Mucosa of rectum (tissue), 2 donors: ENCODE measurements around the gene THSD4.

Experiments
- H3K27ac ChIP-seq, 2 donors: one replicate each; pipeline ENCODE4 v1.7.0; 2013; ENCODE audit warnings: inconsistent platforms in 2 of 2, low read depth in 2 of 2, low read length in 2 of 2
- H3K27me3 ChIP-seq, 2 donors: one replicate each; pipeline ENCODE4 v1.7.0; 2013; ENCODE audit warnings: low read length in 2 of 2; ENCODE audit not compliant: control insufficient read depth in 2 of 2, insufficient read depth in 2 of 2
- H3K36me3 ChIP-seq, 2 donors: one replicate each; pipeline ENCODE4 v1.7.0; 2013; ENCODE audit warnings: low read length in 2 of 2; ENCODE audit not compliant: control insufficient read depth in 2 of 2, insufficient read depth in 2 of 2
- H3K4me1 ChIP-seq, 2 donors: one replicate each; pipeline ENCODE4 v1.7.0; 2013; ENCODE audit warnings: low read length in 2 of 2, mild to moderate bottlenecking in 1 of 2; ENCODE audit not compliant: control insufficient read depth in 2 of 2, insufficient read depth in 2 of 2
- H3K4me3 ChIP-seq, 2 donors: one replicate each; pipeline ENCODE4 v1.7.0; 2013; ENCODE audit warnings: low read length in 2 of 2
- H3K9ac ChIP-seq, 2 donors: one replicate each; pipeline ENCODE4 v1.7.0; 2013; ENCODE audit warnings: low read length in 2 of 2, low read depth in 1 of 2, mild to moderate bottlenecking in 1 of 2
- H3K9me3 ChIP-seq, 2 donors: one replicate each; pipeline ENCODE4 v1.7.0; 2013; ENCODE audit warnings: low read length in 2 of 2; ENCODE audit not compliant: control insufficient read depth in 2 of 2
- donor health status: healthy.
- donor health status: Normal muscosa, but diverticular disease.

THSD4 gene

DNA sequence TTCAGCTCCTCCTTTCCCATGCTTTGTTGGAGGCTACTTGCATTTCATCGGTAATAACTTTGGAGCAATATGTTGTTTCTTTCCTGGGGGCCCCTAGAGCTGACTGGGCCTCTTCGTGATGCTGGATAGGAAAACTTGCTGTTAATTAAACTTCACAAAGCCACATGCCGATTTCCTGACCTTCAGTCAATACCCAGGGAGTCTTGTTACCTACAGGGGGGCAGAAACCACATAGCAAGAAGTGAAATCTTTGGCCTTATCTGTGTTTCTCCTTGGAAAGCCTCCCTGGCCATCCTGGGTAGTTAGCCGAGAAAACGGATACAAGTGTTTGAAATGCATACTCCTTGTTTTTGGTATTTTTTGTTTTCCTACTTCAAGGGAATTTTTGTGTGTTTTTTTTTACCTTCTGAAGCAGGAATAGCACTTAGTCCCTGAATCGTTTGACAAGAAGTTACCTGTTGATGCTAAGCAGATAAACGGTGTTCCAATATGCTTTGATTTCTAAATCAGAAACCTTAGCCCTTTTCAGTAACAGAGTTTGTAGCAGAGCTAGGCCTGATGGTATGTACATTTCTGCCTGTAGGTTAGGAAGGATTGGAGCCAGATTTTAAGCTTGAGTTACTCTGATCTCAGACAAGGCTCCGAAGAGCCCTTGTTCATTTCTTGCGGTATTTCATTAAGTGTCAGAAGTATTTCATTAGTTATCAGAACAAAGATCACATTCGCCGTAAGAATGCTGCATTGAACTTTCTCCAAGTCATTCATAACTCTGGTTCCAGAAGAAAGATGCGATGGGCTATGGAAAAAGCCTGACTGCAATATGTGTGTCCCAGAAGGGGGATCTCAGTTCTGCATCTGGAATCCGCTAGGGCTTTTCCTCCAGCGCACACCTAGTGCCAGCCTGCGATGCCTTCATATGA is 111.5 kb downstream of the THSD4 start:
- Histone ChIP-seq H3K4me3 (no peak overlapping the region), H3K27me3 (no peaks in the 10 kb centered on the region), H3K27ac (no peak overlapping the region), H3K9me3 (no peaks in the 10 kb centered on the region), H3K4me1 (peaks cover 0 to 3% of the 10 kb centered on the region in 2 donors), H3K9ac (no peak overlapping the region), H3K36me3 (peaks cover 0 to 2% of the 10 kb centered on the region in 2 donors)

DNA sequence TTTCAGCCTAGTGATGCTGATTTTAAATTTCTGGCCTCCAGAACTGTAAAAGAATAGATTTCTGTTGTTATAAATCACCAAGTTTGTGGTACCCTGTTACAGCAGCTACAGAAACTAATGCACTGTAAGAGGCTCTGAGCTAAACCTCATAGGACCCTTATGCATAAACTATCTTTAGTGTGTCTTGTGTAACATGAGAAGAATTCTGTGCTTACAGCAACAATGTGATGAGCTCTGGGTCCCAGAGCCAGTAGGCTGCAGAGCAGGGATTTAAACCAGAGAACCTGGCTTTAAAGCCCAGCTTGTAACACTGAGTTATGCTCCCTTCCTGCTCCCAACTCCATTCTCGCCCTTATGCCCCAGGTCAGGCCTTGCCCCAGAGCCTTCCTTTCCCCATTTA is 113.1 kb downstream of the THSD4 start:
- Histone ChIP-seq H3K4me3 (no peak overlapping the region), H3K27me3 (no peaks in the 10 kb centered on the region), H3K9ac (no peak overlapping the region), H3K9me3 (no peaks in the 10 kb centered on the region), H3K4me1 (peaks cover 0 to 3% of the 10 kb centered on the region in 2 donors), H3K36me3 (peaks cover 0 to 2% of the 10 kb centered on the region in 2 donors), H3K27ac (no peak overlapping the region)

DNA sequence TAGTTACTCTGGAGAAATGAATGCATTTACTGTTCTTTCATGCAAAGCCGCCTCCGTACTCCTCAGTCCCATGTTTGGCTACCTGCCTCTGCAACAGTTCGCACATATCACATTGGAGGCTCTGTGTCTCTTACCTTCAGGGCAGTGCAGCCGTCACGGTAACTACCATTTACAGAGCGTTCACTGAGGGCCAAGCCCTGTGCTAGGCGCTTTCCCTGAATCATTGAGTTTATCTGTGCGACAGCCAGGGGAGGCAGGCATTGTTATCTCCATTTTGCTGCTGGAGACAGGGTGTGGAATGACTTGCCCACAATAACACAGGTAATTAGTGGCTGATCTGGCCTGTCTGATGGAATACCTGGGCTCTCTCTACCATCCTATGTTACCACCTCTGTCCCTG is 115.0 kb downstream of the THSD4 start:
- peaks cover 0 to 2% of the 10 kb centered on the region in 2 donors for H3K36me3 ChIP-seq

DNA sequence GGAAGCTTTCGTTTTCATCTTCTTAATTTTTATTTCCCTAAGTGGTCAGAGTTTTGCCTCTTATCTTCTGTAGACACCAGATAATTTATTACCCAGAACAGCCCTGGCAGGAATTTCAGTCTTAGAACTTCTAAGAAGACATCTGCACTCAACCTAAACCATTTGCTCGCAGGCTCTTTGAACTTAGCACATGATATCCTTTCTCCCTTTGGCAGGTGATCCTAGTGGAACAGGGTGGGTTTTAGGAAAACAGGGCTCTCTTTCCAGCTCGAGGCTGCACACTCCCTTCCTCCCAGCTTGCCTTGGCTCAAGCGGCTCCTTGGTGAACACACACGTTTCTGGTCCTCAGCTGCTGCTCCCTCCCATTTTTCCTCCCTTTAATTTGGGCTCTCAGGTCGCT is 116.5 kb downstream of the THSD4 start:
- no peaks in the 10 kb centered on the region for H3K9me3 ChIP-seq
- no peak overlapping the region for H3K27ac ChIP-seq
- H3K27me3 ChIP-seq = no peaks in the 10 kb centered on the region
- no peak overlapping the region for H3K4me3 ChIP-seq
- peaks cover 0 to 2% of the 10 kb centered on the region in 2 donors for H3K36me3 ChIP-seq
- peaks cover 0 to 4% of the 10 kb centered on the region in 2 donors for H3K4me1 ChIP-seq
- no peak overlapping the region for H3K9ac ChIP-seq

More for the DNA sequence above, 115.0 kb downstream of the THSD4 start:
- Histone ChIP-seq H3K9ac (no peak overlapping the region), H3K27ac (no peak overlapping the region), H3K27me3 (no peaks in the 10 kb centered on the region), H3K9me3 (no peaks in the 10 kb centered on the region), H3K4me1 (peaks cover 0 to 3% of the 10 kb centered on the region in 2 donors), H3K4me3 (no peak overlapping the region)

DNA sequence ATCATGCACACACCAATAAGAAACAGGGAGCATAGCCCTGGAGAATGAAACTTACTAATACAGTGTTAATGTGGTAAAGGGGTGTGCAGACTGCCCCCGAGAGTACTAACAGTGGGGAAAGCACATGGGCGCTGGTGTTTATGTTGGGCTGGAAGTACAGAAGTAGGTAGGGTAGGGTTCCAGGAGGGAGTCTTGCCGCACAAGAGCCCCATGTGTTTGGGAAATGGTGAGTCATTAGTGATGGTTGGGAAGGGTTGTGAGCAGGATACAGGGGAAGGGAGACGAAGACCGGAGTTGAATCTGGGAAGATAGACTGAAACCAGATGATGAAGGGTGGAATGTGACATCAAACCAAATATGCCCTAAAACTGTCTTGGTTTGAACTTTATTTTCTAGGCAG is 117.1 kb downstream of the THSD4 start:
- no peak overlapping the region for H3K9ac ChIP-seq
- peaks cover 0 to 2% of the 10 kb centered on the region in 2 donors for H3K36me3 ChIP-seq
- no peaks in the 10 kb centered on the region for H3K9me3 ChIP-seq
- no peaks in the 10 kb centered on the region for H3K27me3 ChIP-seq
- no peak overlapping the region for H3K4me3 ChIP-seq
- no peak overlapping the region for H3K27ac ChIP-seq
- H3K4me1 ChIP-seq = peaks cover 1 to 11% of the 10 kb centered on the region in 2 donors

DNA sequence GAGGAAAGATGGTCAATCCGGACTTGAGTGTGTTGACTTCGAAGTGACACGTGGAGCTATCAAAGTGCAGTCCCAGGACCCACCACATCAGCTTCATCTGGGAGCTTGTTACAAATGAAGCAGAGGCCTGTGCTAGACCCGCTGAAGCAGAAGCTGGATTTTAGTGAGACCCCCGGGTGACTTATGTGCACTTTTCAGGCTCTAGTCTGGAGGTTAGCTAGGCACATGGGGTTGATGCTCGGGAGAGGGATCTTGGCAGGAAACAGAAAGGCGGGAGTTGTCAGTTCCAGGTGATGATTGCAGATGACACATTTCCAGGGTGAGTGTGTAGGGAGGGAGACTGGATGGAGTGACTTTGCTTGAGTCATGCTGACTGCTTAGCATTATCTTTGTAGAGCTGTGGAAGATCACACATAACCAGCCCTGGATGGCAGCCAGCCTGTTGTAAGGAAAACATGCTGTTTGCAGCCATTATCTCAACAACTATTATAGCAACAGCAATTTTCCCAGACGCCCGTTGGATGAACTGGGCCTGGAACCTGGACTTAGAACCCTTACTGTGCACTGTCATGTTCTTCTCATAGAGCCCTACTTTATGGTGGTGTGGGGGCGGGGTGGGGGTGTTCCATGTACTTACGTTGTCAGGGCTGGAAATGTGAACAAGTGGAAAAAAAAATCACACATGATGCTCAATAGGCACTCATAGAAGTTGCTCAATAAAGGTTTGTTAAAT is 122.4 kb downstream of the THSD4 start:
- Histone ChIP-seq H3K4me1 (peaks cover 6 to 11% of the 10 kb centered on the region in 2 donors), H3K27ac (peak overlapping the region; percentile 27 to 53), H3K27me3 (no peaks in the 10 kb centered on the region), H3K9ac (no peak overlapping the region), H3K36me3 (peaks cover 0 to 2% of the 10 kb centered on the region in 2 donors), H3K4me3 (no peak overlapping the region), H3K9me3 (no peaks in the 10 kb centered on the region)

DNA sequence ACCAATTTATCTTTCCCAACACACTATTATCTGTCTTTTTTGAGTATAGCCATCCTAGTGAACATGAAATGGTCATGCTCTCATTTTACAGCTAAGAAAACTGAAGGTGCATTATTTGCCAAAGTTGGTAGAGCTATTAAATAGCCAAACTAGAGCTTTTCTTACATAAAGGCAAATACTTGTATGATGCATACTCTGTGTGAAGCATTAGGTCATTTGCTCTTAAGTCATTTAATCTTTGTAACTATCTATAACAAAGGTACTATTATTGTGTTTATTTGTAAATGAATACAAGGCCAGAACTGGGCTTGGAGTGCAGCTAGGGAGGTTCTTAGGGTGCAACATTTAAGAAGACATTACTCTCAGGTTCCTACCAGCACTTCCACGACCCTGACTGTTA is 123.7 kb downstream of the THSD4 start:
- Histone ChIP-seq H3K9me3 (no peaks in the 10 kb centered on the region), H3K27ac (no peak overlapping the region), H3K4me3 (no peak overlapping the region), H3K36me3 (peaks cover 0 to 4% of the 10 kb centered on the region in 2 donors), H3K27me3 (no peaks in the 10 kb centered on the region), H3K9ac (no peak overlapping the region), H3K4me1 (peaks cover 6 to 11% of the 10 kb centered on the region in 2 donors)

DNA sequence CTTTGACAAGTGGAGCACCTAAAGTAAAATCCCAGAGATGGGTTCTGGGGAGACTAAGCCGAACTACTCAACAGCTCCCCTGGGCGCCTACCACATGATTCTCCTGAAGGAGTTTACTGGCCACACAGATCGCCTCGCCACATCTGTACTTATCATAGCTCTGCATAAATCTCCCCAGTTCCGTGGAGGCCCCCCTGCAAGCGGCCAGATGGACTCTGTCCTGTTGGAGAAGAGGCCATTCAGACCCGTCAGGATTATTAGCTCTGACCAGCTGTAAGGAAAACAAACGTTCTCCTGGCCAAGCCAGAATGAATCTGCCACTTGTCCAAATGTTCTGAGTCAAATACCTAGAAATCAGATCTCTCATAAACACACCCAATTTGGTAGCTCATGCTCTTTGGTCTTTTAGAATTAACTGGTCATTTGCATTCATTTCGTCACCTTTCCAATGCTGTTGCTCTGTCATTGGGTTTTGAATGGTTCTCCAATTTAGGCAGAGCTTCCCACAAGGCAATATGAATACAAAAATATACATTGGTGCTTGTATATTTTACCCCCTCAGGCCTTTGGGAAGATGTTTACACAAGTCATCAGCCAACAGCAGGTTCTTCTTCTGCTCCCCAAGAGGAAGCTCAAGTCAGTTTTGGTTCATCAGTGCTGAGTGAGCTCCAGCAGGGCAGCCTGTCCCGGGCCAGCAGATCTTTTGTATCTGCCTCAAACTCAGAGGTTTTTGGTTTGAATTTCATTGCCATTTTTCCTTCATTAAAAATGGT is 124.5 kb downstream of the THSD4 start:
- peaks cover 0 to 4% of the 10 kb centered on the region in 2 donors for H3K36me3 ChIP-seq
- no peak overlapping the region for H3K27ac ChIP-seq
- H3K27me3 ChIP-seq = no peaks in the 10 kb centered on the region
- peaks cover 6 to 11% of the 10 kb centered on the region in 2 donors for H3K4me1 ChIP-seq
- H3K4me3 ChIP-seq = no peak overlapping the region
- H3K9me3 ChIP-seq = no peaks in the 10 kb centered on the region
- H3K9ac ChIP-seq = no peak overlapping the region

DNA sequence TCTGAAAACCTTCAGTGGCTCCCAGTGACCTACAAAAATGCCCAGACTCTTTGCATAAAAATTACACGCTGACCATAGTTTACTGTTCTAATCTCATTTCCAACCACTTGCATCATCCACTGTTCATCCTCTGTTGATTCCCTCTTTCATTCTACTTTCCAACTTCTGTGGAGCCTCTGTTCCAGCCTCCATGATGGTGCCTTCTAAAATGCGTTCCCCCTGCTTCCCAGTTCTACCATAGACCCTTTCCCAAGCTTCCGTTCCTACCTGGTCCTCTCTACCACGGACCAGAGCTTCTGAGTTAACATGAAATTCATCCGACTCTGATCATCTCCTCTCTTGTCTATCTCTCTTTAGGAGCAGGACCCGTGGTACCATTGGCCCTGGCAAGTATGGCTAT is 127.0 kb downstream of the THSD4 start:
- Histone ChIP-seq H3K9ac (no peak overlapping the region), H3K4me3 (no peak overlapping the region), H3K27me3 (no peaks in the 10 kb centered on the region), H3K4me1 (peaks cover 4 to 6% of the 10 kb centered on the region in 2 donors), H3K27ac (no peak overlapping the region), H3K36me3 (peaks cover 0 to 4% of the 10 kb centered on the region in 2 donors), H3K9me3 (no peaks in the 10 kb centered on the region)
